Measurements from ENCODE around the gene ABHD6.
A peak's percentile ranks its signal among the peaks of the same experiment; 100 is the strongest.
"Not testable (repeated sequence)": the region's sequence is repeated elsewhere in the genome, so short reads cannot be mapped to it uniquely, and the experiment has no call there.

Gene ABHD6

GRCh38 chr3:58271901-58272501 lies 34.4 kb downstream of the ABHD6 start:
- DNase-seq (ENCODE audit: extremely low read depth, low read depth): peak; percentile 73

GRCh38 chr3:58272891-58273290 lies 35.3 kb downstream of the ABHD6 start:
- no peak for TF ChIP-seq CTCF (IDR thresholded peaks at IDR 0.05; ENCODE audit: low read depth, low read length, missing control alignments)
- DNase-seq (ENCODE audit: extremely low read depth, low read depth): peak; percentile 3
- no peak overlapping the region for H3K4me3 ChIP-seq (replicated peaks; ENCODE audit: low read depth, low read length)

More at GRCh38 chr3:58271901-58272501, 34.4 kb downstream of the ABHD6 start:
- no peak overlapping the region for H3K4me3 ChIP-seq (replicated peaks; ENCODE audit: low read depth, low read length)
- TF ChIP-seq CTCF (IDR thresholded peaks at IDR 0.05; ENCODE audit: low read depth, low read length, missing control alignments): no peak

GRCh38 chr3:58273362-58273761 lies 35.8 kb downstream of the ABHD6 start:
- H3K4me3 ChIP-seq (replicated peaks; ENCODE audit: low read depth, low read length); DNase-seq (ENCODE audit: extremely low read depth, low read depth): not testable (repeated sequence)

- no peak for DNase-seq (ENCODE audit: extremely low read depth, low read depth)
- no peak for TF ChIP-seq CTCF (IDR thresholded peaks at IDR 0.05; ENCODE audit: low read depth, low read length, missing control alignments)
These were observed 36.5 kb downstream of the ABHD6 start for GRCh38 chr3:58274027-58274614.

GRCh38 chr3:58281069-58281468 lies 43.5 kb downstream of the ABHD6 start:
- no peak overlapping the region for H3K4me3 ChIP-seq (replicated peaks; ENCODE audit: low read depth, low read length)
- no peak for TF ChIP-seq CTCF (IDR thresholded peaks at IDR 0.05; ENCODE audit: low read depth, low read length, missing control alignments)
- DNase-seq (ENCODE audit: extremely low read depth, low read depth): no peak

More at GRCh38 chr3:58274027-58274614, 36.5 kb downstream of the ABHD6 start:
- no peak overlapping the region for H3K4me3 ChIP-seq (replicated peaks; ENCODE audit: low read depth, low read length)

GRCh38 chr3:58285334-58285733 lies 47.7 kb downstream of the ABHD6 start:
- H3K4me3 ChIP-seq (replicated peaks; ENCODE audit: low read depth, low read length): no peak overlapping the region
- no peak for TF ChIP-seq CTCF (IDR thresholded peaks at IDR 0.05; ENCODE audit: low read depth, low read length, missing control alignments)
- DNase-seq (ENCODE audit: extremely low read depth, low read depth): no peak

- TF ChIP-seq CTCF (IDR thresholded peaks at IDR 0.05; ENCODE audit: low read depth, low read length, missing control alignments): no peak
- no peak overlapping the region for H3K4me3 ChIP-seq (replicated peaks; ENCODE audit: low read depth, low read length)
- DNase-seq (ENCODE audit: extremely low read depth, low read depth): no peak
These were observed 49.8 kb downstream of the ABHD6 start for GRCh38 chr3:58287354-58287753.

All from HFF-Myc (cell line).